ENCODE results near the gene KIAA0232.
A peak's percentile ranks its signal among the peaks of the same experiment; 100 is the strongest.
"Not testable (repeated sequence)": the region's sequence is repeated elsewhere in the genome, so short reads cannot be mapped to it uniquely, and the experiment has no call there.

KIAA0232 gene

DNA sequence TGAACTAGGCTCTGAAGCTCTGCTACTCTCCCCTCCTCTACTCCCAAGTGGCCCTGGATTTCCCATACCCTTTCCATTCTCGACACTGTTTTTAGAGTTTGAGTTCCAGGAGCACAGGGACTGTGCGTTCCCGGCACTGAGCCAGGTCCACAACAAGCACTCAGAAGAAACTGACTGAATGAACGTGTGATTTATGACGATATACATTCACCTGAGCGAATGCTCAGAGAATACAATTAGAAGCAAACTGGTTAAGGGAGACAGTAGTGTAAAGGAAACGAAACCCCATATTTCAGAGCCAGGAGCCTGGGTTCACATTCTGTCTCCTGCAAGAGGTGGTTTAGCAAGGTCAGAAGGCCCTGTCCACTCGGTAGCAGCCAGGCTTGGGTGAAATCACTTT, 1.4 kb upstream of the KIAA0232 start:
- Histone ChIP-seq H3K4me3 (ENCODE audit: low read depth in 1 of 2, low read length in 2 of 2) (no peak overlapping the region), H3K36me3 (ENCODE audit: control insufficient read depth in 1 of 2, insufficient read depth in 2 of 2, low read length in 2 of 2) (peaks cover 0 to 5% of the 10 kb centered on the region in 2 donors), H3K27me3 (ENCODE audit: low read depth, low read length) (no peaks in the 10 kb centered on the region), H3K27ac (ENCODE audit: low read length) (no peak overlapping the region), H3K9me3 (ENCODE audit: control insufficient read depth in 1 of 2, low read length in 2 of 2) (no peaks in the 10 kb centered on the region), H3K4me1 (ENCODE audit: control insufficient read depth in 1 of 2, insufficient read depth in 2 of 2, low read length in 2 of 2) (peaks cover 0 to 24% of the 10 kb centered on the region in 2 donors)

GRCh38 chr4:6781561-6781960, 966 bp upstream of the KIAA0232 start:
- Histone ChIP-seq H3K4me1 (ENCODE audit: control insufficient read depth in 1 of 2, insufficient read depth in 2 of 2, low read length in 2 of 2) (peaks cover 0 to 27% of the 10 kb centered on the region in 2 donors), H3K36me3 (ENCODE audit: control insufficient read depth in 1 of 2, insufficient read depth in 2 of 2, low read length in 2 of 2) (peaks cover 0 to 5% of the 10 kb centered on the region in 2 donors), H3K27me3 (ENCODE audit: low read depth, low read length) (no peaks in the 10 kb centered on the region), H3K27ac (ENCODE audit: low read length) (no peak overlapping the region), H3K4me3 (ENCODE audit: low read depth in 1 of 2, low read length in 2 of 2) (peak overlapping the region in 1 of 2 donors; percentile 53), H3K9me3 (ENCODE audit: control insufficient read depth in 1 of 2, low read length in 2 of 2) (no peaks in the 10 kb centered on the region)

GRCh38 chr4:6782846-6783110, 251 bp downstream of the KIAA0232 start:
- no peak overlapping the region for H3K27ac ChIP-seq (ENCODE audit: low read length)
- peaks cover 0 to 27% of the 10 kb centered on the region in 2 donors for H3K4me1 ChIP-seq (ENCODE audit: control insufficient read depth in 1 of 2, insufficient read depth in 2 of 2, low read length in 2 of 2)
- H3K4me3 ChIP-seq (ENCODE audit: low read depth in 1 of 2, low read length in 2 of 2), result peak overlapping the region; percentile 59 to 89
- H3K36me3 ChIP-seq (ENCODE audit: control insufficient read depth in 1 of 2, insufficient read depth in 2 of 2, low read length in 2 of 2), result peaks cover 0 to 5% of the 10 kb centered on the region in 2 donors
- H3K9me3 ChIP-seq (ENCODE audit: control insufficient read depth in 1 of 2, low read length in 2 of 2), result no peaks in the 10 kb centered on the region
- H3K27me3 ChIP-seq (ENCODE audit: low read depth, low read length), result no peaks in the 10 kb centered on the region

DNA sequence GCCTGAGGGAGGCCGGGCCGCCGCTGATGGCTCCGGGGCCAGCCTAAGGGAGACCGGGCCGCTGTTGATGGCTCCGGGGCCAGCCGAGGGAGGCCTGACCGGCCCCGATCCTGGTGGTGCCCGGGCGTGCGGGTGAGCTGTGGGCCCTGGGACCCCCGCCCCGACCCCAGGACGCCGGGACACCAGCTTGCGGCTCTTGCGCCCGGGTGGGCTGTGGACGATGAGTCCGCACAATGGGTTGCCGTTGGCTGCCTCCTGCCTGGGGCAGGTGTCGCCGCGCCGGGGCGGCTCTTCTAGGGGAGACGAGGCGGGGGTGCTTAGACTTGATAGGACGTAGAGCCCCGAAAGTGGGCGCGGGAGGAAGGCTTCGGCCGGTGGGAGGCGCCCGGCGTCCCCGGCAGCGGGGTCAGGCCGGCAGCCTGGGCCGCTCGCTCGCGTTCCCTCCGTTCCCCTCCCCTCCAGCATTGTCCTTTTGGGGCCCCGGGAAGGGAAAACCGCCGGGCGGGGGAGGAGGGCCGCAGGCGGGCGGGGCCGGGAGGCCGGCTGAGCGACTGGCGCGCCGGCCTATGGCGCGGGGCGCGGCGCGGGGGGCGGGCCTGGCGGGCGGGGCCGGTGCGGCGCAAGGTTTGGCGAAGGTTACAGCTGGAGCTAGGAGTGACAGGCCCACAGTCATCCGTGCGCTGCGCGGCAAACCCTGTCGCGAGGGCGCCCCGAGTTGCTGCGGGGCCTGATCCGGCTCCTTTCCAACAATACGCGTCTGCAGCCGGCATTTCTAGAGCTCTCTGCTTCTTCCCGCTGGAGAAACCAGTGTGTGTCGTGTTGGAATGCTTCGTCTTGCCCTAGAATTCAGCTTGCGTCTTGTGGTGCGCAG, 819 bp downstream of the KIAA0232 start:
- H3K27me3 ChIP-seq (ENCODE audit: low read depth, low read length), result no peaks in the 10 kb centered on the region
- peak overlapping the region; percentile 83 to 89 for H3K4me3 ChIP-seq (ENCODE audit: low read depth in 1 of 2, low read length in 2 of 2)
- peak overlapping the region; percentile 70 for H3K27ac ChIP-seq (ENCODE audit: low read length)
- H3K36me3 ChIP-seq (ENCODE audit: control insufficient read depth in 1 of 2, insufficient read depth in 2 of 2, low read length in 2 of 2), result peaks cover 0 to 5% of the 10 kb centered on the region in 2 donors
- no peaks in the 10 kb centered on the region for H3K9me3 ChIP-seq (ENCODE audit: control insufficient read depth in 1 of 2, low read length in 2 of 2)
- H3K4me1 ChIP-seq (ENCODE audit: control insufficient read depth in 1 of 2, insufficient read depth in 2 of 2, low read length in 2 of 2), result peaks cover 0 to 33% of the 10 kb centered on the region in 2 donors

- no peaks in the 10 kb centered on the region for H3K9me3 ChIP-seq (ENCODE audit: control insufficient read depth in 1 of 2, low read length in 2 of 2)
- H3K36me3 ChIP-seq (ENCODE audit: control insufficient read depth in 1 of 2, insufficient read depth in 2 of 2, low read length in 2 of 2), result peaks cover 0 to 5% of the 10 kb centered on the region in 2 donors
- peaks cover 0 to 33% of the 10 kb centered on the region in 2 donors for H3K4me1 ChIP-seq (ENCODE audit: control insufficient read depth in 1 of 2, insufficient read depth in 2 of 2, low read length in 2 of 2)
- no peak overlapping the region for H3K27ac ChIP-seq (ENCODE audit: low read length)
- no peak overlapping the region for H3K4me3 ChIP-seq (ENCODE audit: low read depth in 1 of 2, low read length in 2 of 2)
- H3K27me3 ChIP-seq (ENCODE audit: low read depth, low read length), result no peaks in the 10 kb centered on the region
Measured at GRCh38 chr4:6785572-6785925, 3.0 kb downstream of the KIAA0232 start.

- Histone ChIP-seq H3K36me3 (ENCODE audit: control insufficient read depth in 1 of 2, insufficient read depth in 2 of 2, low read length in 2 of 2) (peaks cover 0 to 2% of the 10 kb centered on the region in 2 donors), H3K4me1 (ENCODE audit: control insufficient read depth in 1 of 2, insufficient read depth in 2 of 2, low read length in 2 of 2) (peaks cover 0 to 38% of the 10 kb centered on the region in 2 donors), H3K4me3 (ENCODE audit: low read depth in 1 of 2, low read length in 2 of 2) (no peak overlapping the region), H3K27me3 (ENCODE audit: low read depth, low read length) (no peaks in the 10 kb centered on the region), H3K9me3 (ENCODE audit: control insufficient read depth in 1 of 2, low read length in 2 of 2) (no peaks in the 10 kb centered on the region), H3K27ac (ENCODE audit: low read length) (no peak overlapping the region)
Measured at GRCh38 chr4:6788123-6788522, 5.6 kb downstream of the KIAA0232 start.

GRCh38 chr4:6791245-6791644, 8.7 kb downstream of the KIAA0232 start:
- H3K9me3 ChIP-seq (ENCODE audit: control insufficient read depth in 1 of 2, low read length in 2 of 2); H3K36me3 ChIP-seq (ENCODE audit: control insufficient read depth in 1 of 2, insufficient read depth in 2 of 2, low read length in 2 of 2); H3K27me3 ChIP-seq (ENCODE audit: low read depth, low read length); H3K4me3 ChIP-seq (ENCODE audit: low read depth in 1 of 2, low read length in 2 of 2); H3K27ac ChIP-seq (ENCODE audit: low read length): not testable (repeated sequence)
- peaks cover 0 to 13% of the 10 kb centered on the region in 2 donors for H3K4me1 ChIP-seq (ENCODE audit: control insufficient read depth in 1 of 2, insufficient read depth in 2 of 2, low read length in 2 of 2)

DNA sequence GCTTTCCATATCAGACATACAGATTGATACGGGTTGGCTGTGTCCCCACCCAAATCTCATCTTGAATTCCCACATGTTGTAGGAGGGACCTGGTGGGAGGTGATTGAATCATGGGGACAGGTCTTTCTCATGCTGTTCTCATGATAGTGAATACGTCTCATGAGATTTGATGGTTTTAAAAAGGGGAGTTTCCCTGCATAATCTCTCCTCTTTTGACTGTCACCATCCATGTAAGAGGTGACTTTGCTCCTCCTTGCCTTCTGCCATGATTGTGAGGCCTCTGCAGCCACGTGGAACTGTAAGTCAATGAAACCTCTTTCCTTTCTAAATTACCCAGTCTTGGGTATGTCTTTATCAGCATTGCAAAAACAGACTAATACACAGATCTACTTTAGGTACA, 9.3 kb downstream of the KIAA0232 start:
- H3K27ac ChIP-seq (ENCODE audit: low read length); H3K4me3 ChIP-seq (ENCODE audit: low read depth in 1 of 2, low read length in 2 of 2); H3K9me3 ChIP-seq (ENCODE audit: control insufficient read depth in 1 of 2, low read length in 2 of 2); H3K27me3 ChIP-seq (ENCODE audit: low read depth, low read length); H3K36me3 ChIP-seq (ENCODE audit: control insufficient read depth in 1 of 2, insufficient read depth in 2 of 2, low read length in 2 of 2): not testable (repeated sequence)
- H3K4me1 ChIP-seq (ENCODE audit: control insufficient read depth in 1 of 2, insufficient read depth in 2 of 2, low read length in 2 of 2), result peaks cover 0 to 11% of the 10 kb centered on the region in 2 donors

GRCh38 chr4:6794189-6794588, 11.7 kb downstream of the KIAA0232 start:
- no peak overlapping the region for H3K4me3 ChIP-seq (ENCODE audit: low read depth in 1 of 2, low read length in 2 of 2)
- H3K4me1 ChIP-seq (ENCODE audit: control insufficient read depth in 1 of 2, insufficient read depth in 2 of 2, low read length in 2 of 2), result peaks cover 0 to 5% of the 10 kb centered on the region in 2 donors
- no peaks in the 10 kb centered on the region for H3K27me3 ChIP-seq (ENCODE audit: low read depth, low read length)
- no peak overlapping the region for H3K27ac ChIP-seq (ENCODE audit: low read length)
- no peaks in the 10 kb centered on the region for H3K36me3 ChIP-seq (ENCODE audit: control insufficient read depth in 1 of 2, insufficient read depth in 2 of 2, low read length in 2 of 2)
- no peaks in the 10 kb centered on the region for H3K9me3 ChIP-seq (ENCODE audit: control insufficient read depth in 1 of 2, low read length in 2 of 2)

GRCh38 chr4:6795821-6796220, 13.3 kb downstream of the KIAA0232 start:
- Histone ChIP-seq H3K4me3 (ENCODE audit: low read depth in 1 of 2, low read length in 2 of 2) (no peak overlapping the region), H3K9me3 (ENCODE audit: control insufficient read depth in 1 of 2, low read length in 2 of 2) (no peaks in the 10 kb centered on the region), H3K27ac (ENCODE audit: low read length) (no peak overlapping the region), H3K27me3 (ENCODE audit: low read depth, low read length) (no peaks in the 10 kb centered on the region), H3K36me3 (ENCODE audit: control insufficient read depth in 1 of 2, insufficient read depth in 2 of 2, low read length in 2 of 2) (no peaks in the 10 kb centered on the region), H3K4me1 (ENCODE audit: control insufficient read depth in 1 of 2, insufficient read depth in 2 of 2, low read length in 2 of 2) (peaks cover 0 to 5% of the 10 kb centered on the region in 2 donors)

DNA sequence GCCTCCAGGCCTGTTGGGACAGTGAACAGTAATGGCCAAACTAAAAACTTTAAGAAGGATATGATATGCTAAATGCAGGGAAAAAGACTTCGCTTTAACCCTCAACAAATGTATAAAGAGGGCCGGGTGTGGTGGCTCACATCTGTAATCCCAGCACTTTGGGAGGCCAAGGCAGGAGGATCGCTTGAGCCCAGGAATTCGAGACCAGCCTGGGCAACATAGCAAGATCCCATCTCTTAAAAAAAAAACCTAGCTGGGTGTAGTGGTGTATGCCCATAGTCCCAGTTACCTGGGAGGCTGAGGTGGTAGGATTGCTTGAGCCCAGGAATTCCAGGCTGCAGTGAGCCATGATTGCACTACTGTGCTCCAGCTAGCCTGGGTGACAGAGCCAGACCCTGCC, 14.8 kb downstream of the KIAA0232 start:
- H3K27ac ChIP-seq (ENCODE audit: low read length); H3K9me3 ChIP-seq (ENCODE audit: control insufficient read depth in 1 of 2, low read length in 2 of 2); H3K4me1 ChIP-seq (ENCODE audit: control insufficient read depth in 1 of 2, insufficient read depth in 2 of 2, low read length in 2 of 2): not testable (repeated sequence)

GRCh38 chr4:6799091-6799490, 16.6 kb downstream of the KIAA0232 start:
- Histone ChIP-seq H3K9me3 (ENCODE audit: control insufficient read depth in 1 of 2, low read length in 2 of 2) (no peaks in the 10 kb centered on the region), H3K36me3 (ENCODE audit: control insufficient read depth in 1 of 2, insufficient read depth in 2 of 2, low read length in 2 of 2) (no peaks in the 10 kb centered on the region), H3K27me3 (ENCODE audit: low read depth, low read length) (no peaks in the 10 kb centered on the region), H3K4me1 (ENCODE audit: control insufficient read depth in 1 of 2, insufficient read depth in 2 of 2, low read length in 2 of 2) (peaks cover 0 to 8% of the 10 kb centered on the region in 2 donors), H3K4me3 (ENCODE audit: low read depth in 1 of 2, low read length in 2 of 2) (no peak overlapping the region), H3K27ac (ENCODE audit: low read length) (no peak overlapping the region)

More for the DNA sequence above, 14.8 kb downstream of the KIAA0232 start:
- H3K36me3 ChIP-seq (ENCODE audit: control insufficient read depth in 1 of 2, insufficient read depth in 2 of 2, low read length in 2 of 2); H3K4me3 ChIP-seq (ENCODE audit: low read depth in 1 of 2, low read length in 2 of 2); H3K27me3 ChIP-seq (ENCODE audit: low read depth, low read length): not testable (repeated sequence)

Data from muscle layer of duodenum (tissue), 2 donors.